Globus pallidus (tissue), 1 donor: ENCODE measurements around the gene PIM1.
A peak's percentile ranks its signal among the peaks of the same experiment; 100 is the strongest.
"Not testable (repeated sequence)": the region's sequence is repeated elsewhere in the genome, so short reads cannot be mapped to it uniquely, and the experiment has no call there.

ENCODE experiments used
- DNase-seq: peaks from one replicate; pipeline ENCODE4 v3.0.0-alpha.2; 2015; ENCODE audit warnings: low spot score

Gene PIM1

GRCh38 chr6:37188962-37189510 is 19.1 kb downstream of the PIM1 start:
- DNase-seq = no peak

GRCh38 chr6:37190159-37190535 is 20.2 kb downstream of the PIM1 start:
- DNase-seq = no peak

- no peak for DNase-seq
Measured at GRCh38 chr6:37192666-37193065, 22.7 kb downstream of the PIM1 start.

GRCh38 chr6:37194886-37195285 is 24.9 kb downstream of the PIM1 start:
- DNase-seq = not testable (repeated sequence)

- not testable (repeated sequence) for DNase-seq
Measured at GRCh38 chr6:37196451-37196850, 26.5 kb downstream of the PIM1 start.

GRCh38 chr6:37200085-37200484 is 30.1 kb downstream of the PIM1 start:
- DNase-seq = no peak

- DNase-seq = no peak
Measured at GRCh38 chr6:37201726-37202125, 31.8 kb downstream of the PIM1 start.

GRCh38 chr6:37202788-37203491 is 33.0 kb downstream of the PIM1 start:
- no peak for DNase-seq

- DNase-seq = no peak
Measured at GRCh38 chr6:37204014-37204751, 34.2 kb downstream of the PIM1 start.

- DNase-seq = no peak
Measured at GRCh38 chr6:37205175-37205996, 35.4 kb downstream of the PIM1 start.

GRCh38 chr6:37205997-37206340 is 36.0 kb downstream of the PIM1 start:
- no peak for DNase-seq

- DNase-seq = no peak
Measured at GRCh38 chr6:37206622-37207021, 36.7 kb downstream of the PIM1 start.

- peak; percentile 54 for DNase-seq
Measured at GRCh38 chr6:37207903-37208456, 38.0 kb downstream of the PIM1 start.

GRCh38 chr6:37208793-37209192 is 38.8 kb downstream of the PIM1 start:
- no peak for DNase-seq

- DNase-seq = no peak
Measured at GRCh38 chr6:37209461-37210205, 39.7 kb downstream of the PIM1 start.

GRCh38 chr6:37210313-37210968 is 40.5 kb downstream of the PIM1 start:
- peak; percentile 63 for DNase-seq

- DNase-seq = no peak
Measured at GRCh38 chr6:37212268-37212667, 42.3 kb downstream of the PIM1 start.

GRCh38 chr6:37218061-37218460 is 48.1 kb downstream of the PIM1 start:
- no peak for DNase-seq

- DNase-seq = no peak
Measured at GRCh38 chr6:37218511-37218910, 48.6 kb downstream of the PIM1 start.

- no peak for DNase-seq
Measured at GRCh38 chr6:37221585-37222124, 51.7 kb downstream of the PIM1 start.
